Stimulated activated CD8-positive, alpha-beta memory T cell treated with anti-CD3 and anti-CD28 coated beads, Interleukin-4, amount 100 ng/mL, for 4 hours (primary cell): ENCODE measurements around the gene ADRM1.

ENCODE experiments used
- DNase-seq, 2 donors: peaks; one replicate each; pipeline ENCODE4 v3.0.0-alpha.2; 2020; ENCODE audit warnings: low read depth in 2 of 2, low spot score in 1 of 2

The ADRM1 gene

DNA sequence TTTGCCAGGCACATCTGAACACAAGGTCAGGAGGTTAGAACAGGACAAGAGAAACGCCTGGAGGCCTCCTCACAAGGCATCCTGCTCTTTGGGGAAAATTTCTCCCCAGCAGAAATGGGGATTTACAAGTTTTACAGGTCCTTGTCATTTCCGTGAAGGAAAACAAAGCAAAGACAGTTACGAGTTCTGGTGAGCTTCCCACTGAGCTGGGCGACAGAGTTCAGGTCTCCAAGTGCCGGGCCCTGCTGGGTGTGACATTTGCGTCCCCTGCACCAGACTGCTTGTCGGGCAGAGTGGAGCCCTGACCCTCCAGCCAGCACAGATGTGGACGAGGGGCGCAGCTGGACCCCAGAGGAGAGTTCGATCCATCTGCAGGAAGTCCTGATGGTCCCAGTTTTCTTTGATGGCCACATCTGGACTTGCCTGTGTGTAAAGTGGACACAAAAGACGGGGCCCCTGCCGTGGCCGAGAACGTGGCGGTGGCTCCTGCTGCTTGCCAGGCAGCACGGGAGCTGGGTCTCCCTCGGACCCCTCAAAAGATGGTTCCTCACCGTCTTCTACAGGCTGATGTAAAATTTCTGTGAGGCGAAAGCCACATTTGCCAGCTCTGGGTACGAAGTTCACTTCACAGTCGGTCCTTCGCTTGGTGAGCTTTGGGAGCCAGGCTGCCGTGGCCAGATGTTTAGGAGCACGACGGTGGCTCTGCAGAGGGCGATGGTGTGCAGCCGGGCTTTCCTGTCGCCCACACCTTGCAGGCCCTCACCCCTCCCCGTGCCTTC is 5.2 kb upstream of the ADRM1 start:
- no peak for DNase-seq

GRCh38 chr20:62298577-62299249 is 4.1 kb upstream of the ADRM1 start:
- no peak for DNase-seq

GRCh38 chr20:62299666-62300236 is 3.0 kb upstream of the ADRM1 start:
- DNase-seq = no peak

GRCh38 chr20:62300319-62300718 is 2.5 kb upstream of the ADRM1 start:
- no peak for DNase-seq

GRCh38 chr20:62301111-62301668 is 1.6 kb upstream of the ADRM1 start:
- no peak for DNase-seq

GRCh38 chr20:62301773-62302340 is 940 bp upstream of the ADRM1 start:
- DNase-seq = peak; percentile 68 to 69

GRCh38 chr20:62303062-62303339 is 204 bp downstream of the ADRM1 start:
- no peak for DNase-seq

- no peak for DNase-seq
Measured at GRCh38 chr20:62303340-62304226, 786 bp downstream of the ADRM1 start.

GRCh38 chr20:62304331-62305148 is 1.7 kb downstream of the ADRM1 start:
- no peak for DNase-seq

DNA sequence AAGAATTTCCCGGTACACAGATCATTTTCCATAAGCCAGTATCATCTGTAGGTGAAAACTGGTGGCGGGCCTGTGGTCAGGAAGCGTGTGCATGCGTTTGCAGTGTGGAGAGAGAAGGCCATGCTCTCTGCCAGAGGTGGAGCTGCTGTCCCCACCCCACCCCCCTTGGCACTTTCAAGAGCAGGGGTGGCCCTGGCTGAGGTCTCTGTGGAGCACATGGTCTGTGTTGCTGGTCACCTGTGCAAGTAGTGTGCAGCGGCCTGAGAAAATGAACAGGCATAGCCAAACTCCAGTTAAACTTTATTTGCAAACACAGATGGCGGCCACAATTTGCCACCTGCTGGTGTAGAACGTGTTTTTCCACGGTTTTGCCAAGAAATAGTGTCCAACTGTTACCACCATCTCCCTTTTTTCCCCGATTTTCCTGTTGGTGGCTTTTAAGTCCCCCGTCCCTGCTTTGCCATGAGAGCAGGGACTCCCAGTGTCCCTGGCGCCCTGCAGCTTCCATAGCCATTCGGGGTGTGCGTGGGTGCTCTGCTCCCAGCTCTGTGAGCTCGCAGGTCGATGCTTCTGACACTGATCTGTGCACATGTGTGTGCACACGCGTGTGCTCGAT is 2.5 kb downstream of the ADRM1 start:
- DNase-seq = no peak

GRCh38 chr20:62305765-62306413 is 3.1 kb downstream of the ADRM1 start:
- DNase-seq = no peak

DNA sequence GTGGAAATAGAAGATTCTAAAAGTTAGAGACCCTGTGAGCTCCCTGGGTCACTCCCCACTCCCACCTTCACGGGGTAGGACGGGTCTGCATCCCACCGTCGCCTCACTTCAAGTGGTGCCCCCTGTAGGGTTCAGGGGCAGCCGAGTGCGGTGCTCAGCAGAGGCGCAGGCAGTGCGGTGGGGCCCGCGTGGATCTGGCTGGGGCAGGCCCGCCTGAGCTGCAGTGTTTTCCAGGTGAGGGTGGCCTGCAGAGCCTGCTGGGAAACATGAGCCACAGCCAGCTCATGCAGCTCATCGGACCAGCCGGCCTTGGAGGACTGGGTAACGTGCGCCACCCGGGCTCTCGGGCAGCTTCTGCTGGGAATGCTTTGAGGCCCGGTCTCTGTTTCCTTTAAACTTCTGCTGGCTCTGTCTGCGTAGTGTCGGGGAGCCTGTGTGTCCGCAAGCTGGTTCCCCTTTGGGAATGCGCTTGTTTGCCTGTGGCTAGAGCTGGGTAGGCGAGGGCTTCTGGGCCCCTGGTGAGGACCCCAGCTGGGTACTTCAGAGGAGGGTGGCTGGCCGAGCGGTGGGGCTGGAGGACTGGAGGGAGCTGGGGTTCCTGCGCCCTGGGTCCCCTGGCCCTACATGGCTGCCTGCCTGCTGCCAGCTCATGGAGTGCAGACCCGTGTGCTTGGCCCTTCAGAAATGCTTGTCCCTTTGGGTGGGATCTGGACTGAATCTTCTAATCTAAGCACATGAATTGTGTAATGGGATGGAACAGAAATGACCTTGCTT is 3.8 kb downstream of the ADRM1 start:
- DNase-seq = no peak

DNA sequence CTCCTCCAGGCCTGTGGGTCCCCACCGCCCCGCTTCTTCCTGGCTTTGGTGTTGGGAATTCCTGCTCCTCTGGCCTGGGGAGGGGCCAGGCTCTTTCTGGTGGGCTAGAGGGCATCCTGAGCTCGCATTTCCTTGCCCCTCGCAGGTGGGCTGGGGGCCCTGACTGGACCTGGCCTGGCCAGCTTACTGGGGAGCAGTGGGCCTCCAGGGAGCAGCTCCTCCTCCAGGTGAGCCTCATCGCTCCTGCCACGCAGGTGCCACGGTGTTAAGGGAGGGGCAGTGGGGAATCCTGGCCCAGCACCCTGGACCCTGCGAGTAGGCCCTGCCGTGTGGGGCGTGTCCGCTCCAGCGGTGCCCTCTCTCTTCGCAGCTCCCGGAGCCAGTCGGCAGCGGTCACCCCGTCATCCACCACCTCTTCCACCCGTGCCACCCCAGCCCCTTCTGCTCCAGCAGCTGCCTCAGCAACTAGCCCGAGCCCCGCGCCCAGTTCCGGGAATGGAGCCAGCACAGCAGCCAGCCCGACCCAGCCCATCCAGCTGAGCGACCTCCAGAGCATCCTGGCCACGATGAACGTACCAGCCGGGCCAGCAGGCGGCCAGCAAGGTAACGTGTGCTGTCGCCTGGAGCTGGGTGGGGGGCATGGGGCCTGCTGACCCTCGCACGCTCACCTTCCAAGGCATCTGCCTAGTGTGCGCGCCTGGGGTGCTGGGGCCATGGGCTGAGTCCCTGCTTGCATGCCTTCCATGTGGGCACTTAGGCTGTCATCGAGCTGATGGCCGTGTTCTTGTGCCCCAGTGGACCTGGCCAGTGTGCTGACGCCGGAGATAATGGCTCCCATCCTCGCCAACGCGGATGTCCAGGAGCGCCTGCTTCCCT is 4.7 kb downstream of the ADRM1 start:
- DNase-seq = no peak

DNA sequence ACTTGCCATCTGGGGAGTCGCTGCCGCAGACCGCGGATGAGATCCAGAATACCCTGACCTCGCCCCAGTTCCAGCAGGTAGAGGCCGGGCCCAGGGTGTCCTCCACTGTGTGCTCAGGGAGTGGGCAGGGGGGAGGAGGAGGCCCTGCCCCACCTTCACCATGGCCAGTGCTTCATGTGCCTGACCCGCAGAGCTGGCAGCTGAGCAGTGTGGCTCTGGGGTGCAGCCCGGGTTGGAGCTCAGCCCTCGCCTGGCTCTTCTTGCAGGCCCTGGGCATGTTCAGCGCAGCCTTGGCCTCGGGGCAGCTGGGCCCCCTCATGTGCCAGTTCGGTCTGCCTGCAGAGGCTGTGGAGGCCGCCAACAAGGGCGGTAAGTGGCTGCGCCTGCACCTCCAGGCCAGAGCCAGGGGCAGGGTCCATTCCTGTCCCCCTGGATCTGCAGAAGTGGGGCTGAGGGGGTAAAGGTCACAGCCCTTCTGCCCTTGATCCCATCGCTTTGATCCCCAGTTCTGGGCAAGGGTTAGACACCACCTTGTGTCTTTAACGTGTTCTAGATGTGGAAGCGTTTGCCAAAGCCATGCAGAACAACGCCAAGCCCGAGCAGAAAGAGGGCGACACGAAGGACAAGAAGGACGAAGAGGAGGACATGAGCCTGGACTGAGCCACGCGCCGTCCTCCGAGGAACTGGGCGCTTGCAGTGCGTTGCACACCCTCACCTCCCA is 5.5 kb downstream of the ADRM1 start:
- no peak for DNase-seq

GRCh38 chr20:62309198-62309944 is 6.6 kb downstream of the ADRM1 start:
- no peak for DNase-seq
